LHCN-M2 (cell line): ENCODE results near the gene TLR9. TPM values are rescaled to one million over a fixed set of nuclear protein-coding genes. Genes with fewer than 3 reads are reported as not detected.

Source experiments
- DNase-seq: peaks from one replicate; pipeline ENCODE4 v3.0.0-alpha.2; 2012; ENCODE audit warnings: low read depth
- total RNA-seq: library from RNA; depleted of rRNA; stranded (reverse); fragments of >200 nt; gene quantifications from 2 replicates; pipeline ENCODE4 v1.2.3, GENCODE V29; 2014

Gene TLR9
- total RNA-seq, 1 experiment from 2014 or later = under 0.01 TPM

DNA sequence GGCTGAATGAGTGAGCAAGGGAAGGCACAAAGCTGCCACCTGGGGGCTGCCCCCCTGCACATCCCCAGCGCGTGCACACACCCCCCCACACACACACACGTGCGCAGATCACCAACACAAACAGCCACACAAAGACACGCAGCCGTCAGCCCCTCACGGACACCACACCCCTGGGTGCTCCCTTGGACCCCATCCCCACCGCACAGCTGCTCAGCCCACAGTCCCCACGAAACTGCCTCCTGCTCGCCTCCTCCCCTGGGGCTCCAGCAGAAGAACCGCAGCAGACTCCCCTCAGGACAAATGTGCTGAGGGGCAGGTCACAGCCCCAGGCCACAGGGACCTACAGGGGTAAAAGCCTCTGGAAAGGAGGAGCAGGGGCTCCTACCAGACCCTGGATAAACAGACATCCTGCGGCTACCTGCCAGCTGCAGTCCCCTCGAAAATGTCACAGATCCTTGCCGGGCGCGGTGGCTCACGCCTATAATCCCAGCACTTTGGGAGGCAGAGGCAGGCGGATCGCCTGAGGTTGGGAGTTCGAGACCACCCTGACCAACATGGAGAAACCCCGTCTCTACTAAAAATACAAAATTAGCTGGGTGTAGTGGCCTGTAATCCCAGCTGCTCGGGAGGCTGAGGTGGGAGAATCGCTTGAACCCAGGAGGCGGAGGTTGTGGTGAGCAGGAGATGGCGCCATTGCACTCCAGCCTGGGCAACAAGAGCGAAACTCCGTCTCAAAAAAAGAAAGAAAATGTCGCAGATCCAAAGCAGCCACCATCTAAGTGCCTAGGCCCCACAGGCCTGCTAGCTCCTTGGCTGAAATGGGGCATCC lies 7.0 kb upstream of the TLR9 start:
- DNase-seq = no peak

DNA sequence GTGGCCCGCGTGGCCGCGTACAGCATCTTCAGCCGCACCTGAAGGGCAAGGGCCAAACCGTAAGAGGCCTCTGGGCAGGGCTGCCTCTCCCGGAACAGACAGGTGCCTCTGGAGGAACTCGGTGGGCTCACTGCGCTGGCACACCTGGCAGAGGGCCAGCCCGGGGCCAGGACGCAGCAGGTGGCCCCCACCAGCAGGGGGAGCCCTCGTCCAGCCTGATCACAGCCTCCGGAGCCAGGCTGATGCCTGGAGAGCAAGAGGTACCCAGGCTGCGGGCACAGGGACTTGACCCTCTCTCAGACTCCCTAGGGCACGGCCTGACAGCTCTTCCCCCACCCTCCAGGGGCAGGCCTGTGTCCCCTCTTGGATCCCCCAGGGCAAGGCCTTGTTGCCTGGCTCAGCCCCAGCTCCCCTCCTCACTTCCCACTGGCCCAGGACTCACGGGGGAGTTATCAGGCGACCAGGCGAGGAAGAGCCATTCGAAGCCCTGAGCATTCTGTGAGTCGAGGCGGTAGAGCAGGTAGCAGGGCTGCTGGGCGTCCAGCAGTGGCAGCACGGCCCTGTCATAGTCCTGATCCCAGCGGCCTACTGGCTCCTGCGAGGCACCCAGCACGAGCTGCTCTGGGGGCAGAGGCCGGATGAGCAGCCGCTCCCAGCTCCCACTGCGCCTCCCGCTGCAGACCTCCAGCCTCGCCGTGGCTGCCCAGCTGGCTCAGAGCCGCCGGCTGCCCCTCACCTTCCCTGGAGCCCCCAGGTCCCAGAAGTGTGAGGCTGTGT lies 6.2 kb upstream of the TLR9 start:
- DNase-seq = peak; percentile 35

DNA sequence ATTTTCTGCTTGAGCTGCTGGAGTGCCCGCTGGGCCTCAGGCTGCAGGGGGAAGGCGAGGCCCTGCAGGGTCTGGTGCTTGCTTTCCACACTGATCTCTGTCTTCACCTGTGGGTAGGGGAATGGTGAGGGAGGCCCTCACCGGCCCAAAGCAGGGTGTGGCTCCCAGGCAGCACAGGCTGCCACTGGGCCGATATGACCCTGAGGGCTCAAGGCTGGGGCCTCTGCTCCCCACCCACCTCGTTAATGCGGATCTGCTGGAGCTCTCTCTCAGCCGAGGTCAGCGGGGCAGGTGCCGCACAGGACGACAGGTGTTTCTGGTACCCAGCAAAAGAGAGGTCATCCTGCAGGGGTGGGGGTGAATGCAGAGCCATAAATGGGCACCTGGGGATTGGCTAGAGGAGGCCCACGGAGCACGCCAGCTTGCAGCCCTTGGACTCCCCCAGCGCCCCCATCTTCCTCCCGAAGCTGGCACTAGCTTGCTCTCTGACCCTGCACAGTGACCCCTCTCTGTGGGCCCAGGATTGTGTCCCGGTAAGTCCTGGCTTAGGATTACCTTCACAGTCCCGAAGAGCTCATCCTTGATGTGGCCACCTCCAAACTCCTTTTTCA lies 5.5 kb upstream of the TLR9 start:
- DNase-seq = no peak

DNA sequence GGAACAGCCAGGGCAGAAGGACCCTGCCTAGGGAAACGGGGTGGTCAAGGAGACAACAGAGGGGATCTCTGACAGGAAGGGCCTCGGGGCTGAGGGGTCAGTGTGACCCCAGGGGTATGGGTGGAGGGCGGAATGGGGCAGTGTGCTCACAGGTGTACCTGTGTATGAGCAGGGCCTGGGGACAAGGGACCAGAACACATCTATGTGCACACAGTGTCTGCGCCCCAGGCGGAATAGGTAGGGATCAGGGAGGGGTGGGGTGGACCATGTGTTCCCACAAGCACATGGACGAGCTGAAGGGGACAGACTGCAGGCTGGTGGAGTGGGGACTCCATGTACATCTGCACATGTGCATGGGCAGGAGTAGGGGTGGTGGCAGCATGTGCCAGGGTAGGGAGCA lies 5.0 kb upstream of the TLR9 start:
- DNase-seq = no peak

DNA sequence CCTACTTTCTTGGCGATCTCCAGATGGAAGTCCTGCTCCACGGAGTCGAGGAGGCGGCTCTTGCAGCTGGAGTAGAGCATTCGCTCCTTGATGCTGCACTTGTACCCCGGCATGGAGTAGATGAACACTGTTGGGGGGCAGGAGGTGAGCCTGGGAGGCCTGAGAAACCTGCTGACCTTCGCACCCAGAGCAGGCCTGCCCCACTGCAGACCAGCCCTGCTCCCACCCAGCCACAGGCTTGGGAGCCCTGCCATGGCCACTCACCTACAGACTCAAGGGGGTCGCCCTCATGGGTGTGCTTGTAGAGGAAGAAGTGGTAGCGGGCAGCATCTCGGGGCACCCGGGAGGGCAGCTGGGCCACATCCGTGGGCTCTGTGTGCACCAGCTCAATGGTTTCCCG lies 4.2 kb upstream of the TLR9 start:
- DNase-seq = no peak

DNA sequence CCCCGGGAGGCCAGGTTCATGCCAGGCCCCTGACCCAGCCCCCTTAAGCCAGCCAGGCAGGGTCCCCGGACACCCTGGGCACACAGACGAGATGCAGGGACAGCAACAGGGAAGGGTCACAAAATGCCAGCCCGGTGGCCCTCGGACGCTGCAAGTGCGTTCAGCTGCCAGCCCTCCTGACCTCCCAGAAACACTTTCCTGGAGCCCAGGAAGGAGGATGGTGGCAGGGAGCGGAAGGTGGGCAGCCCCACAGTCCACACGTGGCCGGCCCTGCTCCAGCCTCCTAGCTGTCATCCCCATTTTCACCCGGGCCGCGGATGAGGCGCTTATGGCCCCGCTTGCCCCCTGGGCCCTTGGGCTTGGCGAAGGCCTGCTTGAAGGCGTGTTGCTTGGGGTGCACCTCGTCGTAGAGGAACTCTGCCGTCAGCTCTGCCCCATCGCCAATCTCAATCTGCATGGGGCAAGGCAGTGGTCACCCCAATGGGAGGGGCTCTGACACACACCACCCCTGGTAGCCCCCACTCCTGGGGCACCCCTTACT lies 3.4 kb upstream of the TLR9 start:
- no peak for DNase-seq

DNA sequence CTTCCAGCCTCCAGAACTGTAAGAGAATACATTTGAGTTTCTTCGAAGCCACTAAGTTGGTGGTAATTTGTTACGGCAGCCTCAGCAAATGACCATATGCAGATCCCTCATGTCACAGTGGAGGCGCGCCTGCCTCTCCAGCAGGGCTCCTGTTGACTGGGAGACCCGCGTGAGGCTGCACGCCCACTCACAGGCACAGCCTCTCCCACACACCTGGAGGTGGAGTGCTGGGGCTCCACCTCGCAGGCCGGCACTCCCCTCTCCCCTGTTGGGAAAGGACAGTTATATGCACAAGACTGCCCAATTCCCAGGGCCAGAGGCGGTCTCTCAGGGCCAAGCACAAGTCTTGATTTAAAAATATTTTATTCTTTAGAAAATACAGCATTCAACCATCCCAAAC lies 2.8 kb upstream of the TLR9 start:
- DNase-seq = no peak

DNA sequence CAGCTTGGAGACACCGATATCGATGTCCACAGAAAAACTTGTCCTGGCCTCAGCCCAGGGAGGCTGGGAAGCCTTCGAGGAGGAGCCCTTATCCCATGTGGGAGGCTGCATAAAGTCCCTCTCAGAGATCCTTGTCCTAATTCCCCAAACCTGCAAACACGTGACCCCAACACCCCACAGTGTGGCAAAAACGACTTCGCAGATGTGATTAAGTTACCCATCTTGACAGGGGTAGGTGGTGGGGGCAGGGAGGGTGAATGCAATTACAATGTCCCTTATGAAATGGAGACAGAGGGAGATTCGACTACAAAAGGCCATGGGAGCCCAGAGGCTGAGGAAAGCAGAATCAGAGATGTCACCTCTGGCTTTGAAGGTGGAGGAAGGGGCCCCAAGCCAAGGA lies 2.3 kb upstream of the TLR9 start:
- no peak for DNase-seq

DNA sequence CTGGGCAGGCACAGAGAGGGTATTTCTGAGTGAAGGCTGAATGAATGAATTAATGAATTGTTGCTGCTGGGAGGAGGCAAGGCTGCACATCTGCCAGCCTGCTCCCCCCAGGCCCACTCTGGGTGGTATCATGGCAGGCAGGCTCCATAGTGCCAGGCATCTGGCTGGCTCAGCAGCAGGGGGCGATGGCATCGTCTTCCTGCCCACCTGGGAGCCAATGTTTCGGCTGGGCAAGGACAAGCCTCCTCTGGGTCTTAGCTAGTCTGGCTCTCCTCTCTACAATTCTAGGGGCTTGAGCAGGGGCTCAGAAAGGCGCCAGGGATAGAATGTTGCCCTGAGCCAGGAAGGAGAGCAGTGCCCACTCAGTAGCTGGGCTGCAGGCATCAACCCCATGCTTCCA lies 1.7 kb upstream of the TLR9 start:
- DNase-seq = no peak

DNA sequence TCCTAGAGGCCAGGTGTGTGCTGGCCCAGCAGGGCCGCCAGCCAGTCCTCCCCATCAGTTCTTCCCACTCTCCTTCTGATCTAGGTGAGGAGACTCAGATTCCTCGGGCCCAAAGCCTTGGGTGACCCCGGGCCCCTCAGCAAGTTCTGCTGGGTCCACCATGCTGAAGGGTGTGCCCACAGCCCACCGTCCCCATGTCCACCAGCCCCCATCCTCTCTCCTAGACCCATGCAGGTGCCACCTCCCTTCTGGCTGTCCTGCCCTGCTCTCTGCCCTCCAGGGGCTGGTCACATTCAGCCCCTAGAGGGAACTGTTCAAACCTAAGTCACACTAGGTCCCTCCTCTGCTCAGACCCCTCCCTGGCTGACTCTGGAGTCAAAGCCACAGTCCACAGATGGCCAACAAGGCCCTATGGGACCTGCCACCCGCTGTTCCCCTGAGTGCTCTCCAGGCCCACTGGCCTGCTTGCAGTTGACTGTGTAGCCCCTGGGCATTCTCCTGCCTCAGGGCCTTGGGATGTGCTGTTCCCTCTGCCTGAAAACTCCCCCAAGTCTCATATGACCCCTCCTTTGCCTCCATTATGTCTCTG lies 878 bp upstream of the TLR9 start:
- DNase-seq = no peak

DNA sequence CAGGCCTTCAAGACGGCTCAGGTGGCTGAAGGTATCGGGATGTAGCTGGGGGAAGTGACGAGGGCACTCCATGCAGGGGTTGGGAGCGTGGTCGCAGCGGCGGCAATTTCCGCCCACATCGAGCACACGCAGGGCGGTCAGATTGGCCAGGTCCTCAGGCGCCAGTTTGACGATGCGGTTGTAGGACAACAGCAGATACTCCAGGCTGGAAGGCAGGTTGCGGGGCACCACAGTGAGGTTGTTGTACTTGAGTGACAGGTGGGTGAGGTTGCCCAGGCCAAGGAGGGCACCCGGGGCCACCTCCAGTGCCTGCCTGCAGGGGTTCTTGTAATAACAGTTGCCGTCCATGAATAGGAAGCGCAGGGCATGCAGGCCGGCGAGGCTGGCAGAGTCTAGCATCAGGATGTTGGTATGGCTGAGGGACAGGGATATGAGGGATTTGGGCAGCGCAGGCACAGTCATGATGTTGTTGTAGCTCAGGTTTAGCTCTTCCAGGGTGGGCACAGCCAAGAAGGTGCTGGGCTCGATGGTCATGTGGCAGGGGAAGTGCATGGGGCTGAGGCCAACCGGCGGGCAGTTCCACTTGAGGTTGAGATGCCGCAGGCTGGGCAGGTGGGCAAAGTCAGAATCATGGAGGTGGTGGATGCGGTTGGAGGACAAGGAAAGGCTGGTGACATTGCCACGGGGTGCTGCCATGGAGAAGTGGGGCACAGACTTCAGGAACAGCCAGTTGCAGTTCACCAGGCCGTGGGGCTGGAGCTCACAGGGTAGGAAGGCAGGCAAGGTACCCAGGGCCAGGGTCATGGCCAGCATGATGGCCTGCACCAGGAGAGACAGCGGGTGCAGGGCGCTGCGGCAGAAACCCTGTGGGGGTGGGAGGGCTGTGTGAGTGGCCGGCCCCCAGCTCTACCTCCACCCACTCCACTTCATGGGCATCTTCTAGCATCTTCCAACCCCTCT lies 1.7 kb downstream of the TLR9 start:
- DNase-seq = no peak

DNA sequence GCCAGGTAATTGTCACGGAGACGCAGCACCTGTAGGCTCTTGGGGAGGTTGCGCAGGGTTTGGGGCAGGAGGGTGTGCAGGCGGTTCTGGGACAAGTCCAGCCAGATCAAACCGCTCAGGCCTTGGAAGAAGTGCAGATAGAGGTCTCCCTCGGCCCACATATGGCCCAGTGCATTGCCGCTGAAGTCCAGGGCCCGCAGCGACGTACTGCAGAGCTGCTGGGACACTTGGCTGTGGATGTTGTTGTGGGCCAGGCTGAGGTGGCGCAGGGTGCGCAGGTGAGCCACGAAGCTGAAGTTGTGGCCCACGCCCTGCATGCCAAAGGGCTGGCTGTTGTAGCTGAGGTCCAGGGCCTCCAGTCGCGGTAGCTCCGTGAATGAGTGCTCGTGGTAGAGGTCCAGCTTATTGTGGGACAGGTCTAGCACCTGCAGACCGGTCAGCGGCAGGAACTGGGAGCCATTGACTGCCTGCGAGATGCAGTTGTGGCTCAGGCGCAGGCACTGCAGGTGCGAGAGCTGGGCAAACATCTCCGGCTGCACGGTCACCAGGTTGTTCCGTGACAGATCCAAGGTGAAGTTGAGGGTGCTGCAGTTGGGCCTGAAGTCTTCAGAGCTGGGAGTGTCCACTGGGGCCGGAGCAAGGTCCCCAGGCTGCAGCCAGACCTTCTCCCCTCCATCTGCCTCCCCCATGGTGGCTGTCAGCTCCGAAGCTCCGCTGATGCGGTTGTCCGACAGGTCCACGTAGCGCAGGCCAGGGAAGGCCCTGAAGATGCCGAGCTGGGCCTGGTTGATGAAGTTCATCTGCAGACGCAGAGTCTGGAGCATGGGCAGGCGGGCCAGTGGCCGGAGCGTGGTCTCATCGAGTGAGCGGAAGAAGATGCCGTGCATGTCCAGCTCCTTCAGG lies 2.9 kb downstream of the TLR9 start:
- no peak for DNase-seq

DNA sequence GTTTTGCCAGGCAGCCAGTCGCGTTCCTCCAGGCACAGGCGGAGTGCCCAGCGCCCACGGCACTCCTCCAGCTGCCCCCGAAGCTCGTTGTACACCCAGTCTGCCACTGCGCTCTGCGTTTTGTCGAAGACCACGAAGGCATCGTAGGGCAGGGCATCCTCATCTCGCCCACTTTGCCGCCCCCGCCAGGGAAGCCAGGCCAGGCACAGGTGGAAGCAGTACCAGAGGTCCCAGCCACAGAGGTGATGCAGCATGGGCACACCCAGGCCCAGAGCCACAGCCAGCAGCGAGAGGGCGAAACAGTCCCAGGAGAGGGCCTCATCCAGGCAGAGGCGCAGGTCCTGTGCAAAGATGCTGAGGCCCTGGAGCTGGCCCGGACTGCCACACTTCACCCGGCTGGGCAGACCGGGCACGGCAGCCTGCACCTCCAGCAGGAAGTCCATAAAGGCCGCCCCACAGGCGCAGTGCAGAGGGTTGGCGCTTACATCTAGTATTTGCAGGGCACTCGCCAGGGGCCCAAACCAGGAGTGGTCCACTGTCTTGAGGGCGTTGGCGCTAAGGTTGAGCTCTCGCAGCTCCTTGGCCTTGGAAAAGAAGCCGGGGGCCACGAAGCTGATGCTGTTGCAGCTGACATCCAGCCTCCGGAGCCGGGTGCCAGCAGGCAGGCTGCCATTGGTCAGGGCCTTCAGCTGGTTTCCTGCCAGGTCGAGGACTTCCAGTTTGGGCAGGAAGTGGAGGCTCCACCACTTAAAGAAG lies 3.7 kb downstream of the TLR9 start:
- DNase-seq = no peak

DNA sequence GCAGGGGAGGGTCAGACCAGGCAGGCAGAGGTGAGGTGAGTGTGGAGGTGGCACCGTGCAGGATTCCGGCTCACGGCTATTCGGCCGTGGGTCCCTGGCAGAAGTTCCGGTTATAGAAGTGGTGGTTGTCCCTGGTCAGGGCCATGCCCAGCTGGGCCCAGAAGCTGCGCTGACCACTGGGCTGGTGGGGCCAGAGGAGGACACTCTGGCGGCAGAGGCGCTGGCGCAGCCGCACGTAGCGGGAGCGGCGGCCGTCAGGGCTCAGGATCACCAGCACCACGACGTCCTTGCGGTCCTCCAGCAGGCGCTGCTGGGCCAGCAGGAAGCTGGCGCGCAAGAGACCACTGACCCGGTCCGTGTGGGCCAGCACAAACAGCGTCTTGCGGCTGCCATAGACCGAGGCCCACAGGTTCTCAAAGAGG lies 4.3 kb downstream of the TLR9 start:
- DNase-seq = no peak

DNA sequence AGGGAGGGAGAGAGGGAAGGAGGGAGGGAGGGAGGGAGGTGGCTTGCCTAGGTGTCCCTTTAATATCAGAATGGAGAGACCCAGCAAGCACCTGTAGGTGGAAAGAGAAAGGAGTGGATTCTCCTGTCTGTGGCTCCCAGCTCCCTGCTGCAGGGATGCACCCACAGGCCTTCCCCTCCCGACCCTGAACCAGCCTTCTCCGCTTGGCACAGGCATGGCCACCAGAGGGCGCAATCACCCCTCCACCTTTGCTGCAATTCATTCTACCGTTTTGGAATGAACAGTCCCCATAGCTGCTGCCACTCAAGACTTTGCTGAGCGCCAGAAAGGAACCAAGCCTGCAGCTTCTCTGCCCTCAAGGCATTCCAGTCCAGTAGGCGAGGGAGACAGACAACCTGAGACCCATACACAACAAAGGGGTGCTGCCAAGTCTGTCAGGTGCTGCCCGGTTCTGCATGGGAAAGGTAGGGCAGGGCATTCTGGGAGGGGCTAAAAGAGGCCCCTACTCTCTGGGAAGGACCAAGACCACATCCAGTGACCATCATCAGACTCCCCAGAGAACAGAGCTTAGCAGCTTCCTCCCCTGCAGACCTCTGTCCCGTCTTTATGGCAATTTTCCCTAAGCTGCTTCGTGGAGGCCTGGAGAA lies 4.9 kb downstream of the TLR9 start:
- peak; percentile 64 for DNase-seq

DNA sequence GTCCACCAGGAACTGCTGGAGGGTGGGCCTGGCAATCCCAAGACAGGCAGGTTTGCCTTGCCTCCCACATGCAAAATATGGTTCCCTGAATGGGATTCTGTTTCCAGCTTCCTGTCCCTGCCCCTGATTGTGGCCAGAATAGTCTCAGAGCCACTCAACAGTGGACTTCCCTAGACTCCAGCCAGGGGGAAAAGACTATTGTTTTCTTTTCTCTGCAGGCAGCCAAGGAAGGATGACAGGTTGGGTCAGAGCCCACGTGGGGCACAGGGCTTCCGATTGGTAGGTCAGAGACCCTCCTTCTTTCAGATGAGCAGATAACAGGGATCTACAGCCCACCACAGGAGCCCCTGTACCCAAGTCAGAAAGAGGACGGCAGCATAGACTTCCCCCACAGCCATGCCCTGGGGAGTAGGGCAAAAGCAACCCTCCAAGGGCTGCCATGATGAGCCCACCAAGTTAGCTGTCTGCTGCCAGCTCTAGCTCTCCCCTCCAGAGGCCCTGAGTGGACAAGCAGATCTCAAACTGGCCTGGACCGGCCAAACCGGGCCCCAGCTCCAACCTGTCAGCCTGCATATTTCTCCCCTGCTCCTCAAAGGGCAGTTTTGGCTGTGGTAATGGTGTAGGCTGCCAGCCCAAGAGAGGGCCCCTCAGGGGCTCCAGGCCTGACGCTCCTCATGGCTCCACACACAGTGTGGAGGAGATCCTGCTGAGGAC lies 6.4 kb downstream of the TLR9 start:
- no peak for DNase-seq

DNA sequence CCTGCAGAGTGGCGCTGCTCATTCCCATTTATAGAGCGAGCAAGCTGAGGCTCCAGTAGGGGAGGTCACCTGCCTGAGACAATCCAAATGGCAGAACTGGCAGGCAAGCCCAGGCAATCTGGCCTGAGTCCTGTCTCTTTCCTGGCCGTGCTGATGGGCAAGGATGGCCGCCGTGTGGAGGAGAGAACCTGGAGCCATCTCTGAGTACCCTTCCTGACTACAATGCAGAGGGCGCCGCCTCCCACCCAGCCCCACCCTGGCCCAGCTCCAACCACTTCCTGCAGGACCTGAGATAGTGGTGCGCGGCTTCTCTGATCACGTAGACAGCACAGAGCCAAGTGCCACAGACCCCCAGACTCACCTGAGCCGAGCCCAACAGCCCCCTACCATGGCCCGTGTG lies 7.0 kb downstream of the TLR9 start:
- DNase-seq = no peak

DNA sequence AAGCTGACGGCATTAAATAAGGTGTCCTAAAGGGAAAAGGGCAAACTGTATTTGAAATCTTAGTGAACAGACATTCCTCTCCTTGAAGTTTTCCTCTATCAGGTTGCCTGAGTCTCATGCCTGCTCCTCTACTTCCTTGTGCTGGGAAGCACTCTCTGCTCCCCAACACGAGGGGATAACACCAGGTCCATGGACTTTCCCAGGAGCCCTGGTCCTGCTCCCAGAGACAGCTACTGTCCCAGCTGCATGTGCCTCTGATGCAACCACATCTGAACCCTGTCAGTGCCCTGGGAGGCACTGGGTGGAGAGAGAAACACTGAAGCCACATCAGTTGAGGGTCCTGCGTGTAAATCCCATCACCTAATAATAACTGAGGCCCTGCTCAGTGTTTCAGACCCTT lies 7.4 kb downstream of the TLR9 start:
- no peak for DNase-seq
